HL-60 (cell line): ENCODE measurements around the gene NACC2.

Source experiments
- CTCF ChIP-seq: IDR thresholded peaks from one replicate; pipeline ENCODE4 v1.5.1; 2011; ENCODE audit warnings: low read length, control low read depth, inconsistent platforms; ENCODE audit not compliant: insufficient read depth
- POLR2AphosphoS5 ChIP-seq: IDR thresholded peaks from 2 replicates; pipeline ENCODE4 v1.6.1; 2012; ENCODE audit warnings: low read depth

DNA sequence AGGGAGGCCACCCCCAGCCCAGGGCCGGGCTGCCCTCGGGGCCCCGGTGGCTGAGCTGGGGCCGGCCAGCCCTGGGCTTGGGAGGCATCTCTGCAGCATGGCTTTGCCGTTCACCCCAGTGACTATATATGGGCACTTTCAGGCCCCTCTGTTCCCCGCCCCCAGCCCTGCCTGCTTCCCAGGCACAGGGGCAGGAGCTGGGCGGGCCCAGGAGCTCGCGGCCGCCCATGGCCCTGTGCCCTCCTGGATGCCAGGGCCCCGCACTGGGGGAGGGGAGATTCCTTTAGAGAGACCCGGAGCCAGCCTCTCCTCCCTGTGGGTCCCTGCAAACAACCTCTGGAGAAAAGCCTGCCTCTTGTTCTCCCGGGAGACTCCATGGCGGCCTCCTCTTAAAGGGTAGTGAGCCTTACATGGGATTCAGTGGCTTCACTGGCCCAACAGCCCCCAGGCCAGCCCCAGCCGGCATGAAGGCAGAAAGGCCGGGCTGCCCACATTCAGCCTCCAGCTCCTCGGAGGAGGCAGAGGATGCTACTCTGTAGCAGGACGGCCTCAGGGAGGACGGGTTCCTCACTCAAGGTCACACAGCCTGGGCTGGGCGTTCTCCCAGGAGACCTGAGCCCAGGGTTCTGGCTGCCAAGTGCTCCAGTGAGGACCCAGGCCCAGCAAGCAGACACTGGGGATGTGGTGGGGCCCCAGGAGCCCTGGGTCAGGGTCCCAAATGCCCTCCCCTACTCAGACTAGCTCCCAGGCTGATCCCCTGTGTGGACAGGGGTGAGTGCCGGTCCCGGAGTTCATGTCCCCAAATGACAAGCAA, 4.1 kb downstream of the NACC2 start:
- no peak for TF ChIP-seq CTCF
- no peak for TF ChIP-seq POLR2AphosphoS5
